GM12801 (cell line): ENCODE data around the gene MYCBP.

Experiments used
- TF ChIP-seq, protein P1 (sequence below): IDR thresholded peaks from one replicate; pipeline ENCODE4 v1.5.1; 2011; ENCODE audit warnings: control low read depth; ENCODE audit not compliant: insufficient read length; ENCODE audit errors: extremely low read depth

The MYCBP gene

DNA sequence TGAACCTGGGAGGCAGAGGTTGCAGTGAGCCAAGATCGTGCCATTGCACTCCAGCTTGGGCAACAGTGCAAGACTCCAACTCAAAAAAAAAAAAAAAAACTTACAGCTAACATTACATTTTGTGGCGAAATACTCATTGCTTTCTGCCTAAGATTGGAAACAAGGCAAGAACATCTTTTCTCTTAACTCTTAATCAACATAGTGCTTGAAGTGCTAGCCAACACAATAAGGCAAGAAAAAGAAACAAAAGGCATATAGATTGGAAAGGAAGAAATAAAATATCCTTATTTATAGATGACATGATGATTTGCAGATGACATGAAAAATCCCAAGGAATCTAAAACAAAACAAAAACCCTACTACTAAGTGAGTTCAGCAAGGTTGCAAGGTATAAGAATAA, 32.8 kb upstream of the MYCBP start:
- TF ChIP-seq, protein P1, sequence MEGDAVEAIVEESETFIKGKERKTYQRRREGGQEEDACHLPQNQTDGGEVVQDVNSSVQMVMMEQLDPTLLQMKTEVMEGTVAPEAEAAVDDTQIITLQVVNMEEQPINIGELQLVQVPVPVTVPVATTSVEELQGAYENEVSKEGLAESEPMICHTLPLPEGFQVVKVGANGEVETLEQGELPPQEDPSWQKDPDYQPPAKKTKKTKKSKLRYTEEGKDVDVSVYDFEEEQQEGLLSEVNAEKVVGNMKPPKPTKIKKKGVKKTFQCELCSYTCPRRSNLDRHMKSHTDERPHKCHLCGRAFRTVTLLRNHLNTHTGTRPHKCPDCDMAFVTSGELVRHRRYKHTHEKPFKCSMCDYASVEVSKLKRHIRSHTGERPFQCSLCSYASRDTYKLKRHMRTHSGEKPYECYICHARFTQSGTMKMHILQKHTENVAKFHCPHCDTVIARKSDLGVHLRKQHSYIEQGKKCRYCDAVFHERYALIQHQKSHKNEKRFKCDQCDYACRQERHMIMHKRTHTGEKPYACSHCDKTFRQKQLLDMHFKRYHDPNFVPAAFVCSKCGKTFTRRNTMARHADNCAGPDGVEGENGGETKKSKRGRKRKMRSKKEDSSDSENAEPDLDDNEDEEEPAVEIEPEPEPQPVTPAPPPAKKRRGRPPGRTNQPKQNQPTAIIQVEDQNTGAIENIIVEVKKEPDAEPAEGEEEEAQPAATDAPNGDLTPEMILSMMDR = no peak

DNA sequence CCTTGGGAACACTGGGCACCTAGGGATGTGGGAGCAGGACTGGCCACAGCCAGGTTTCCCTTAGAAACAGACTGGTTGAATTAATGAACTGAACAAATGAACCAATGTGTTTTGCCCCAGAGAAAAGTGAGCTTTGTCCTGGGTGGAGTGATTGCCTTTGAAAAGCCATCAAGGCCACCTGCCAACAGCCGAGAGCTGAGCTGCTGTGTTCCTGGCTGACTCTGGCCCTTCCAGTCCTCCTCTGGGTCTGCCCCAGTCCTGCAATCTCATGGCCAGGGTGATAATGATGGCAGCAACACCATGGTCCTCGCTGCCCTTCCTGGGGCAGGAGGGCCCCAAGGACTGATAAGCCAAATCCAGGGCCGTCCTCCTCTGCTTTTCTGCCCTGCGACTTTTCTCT, 26.4 kb upstream of the MYCBP start:
- TF ChIP-seq, protein P1 = no peak

DNA sequence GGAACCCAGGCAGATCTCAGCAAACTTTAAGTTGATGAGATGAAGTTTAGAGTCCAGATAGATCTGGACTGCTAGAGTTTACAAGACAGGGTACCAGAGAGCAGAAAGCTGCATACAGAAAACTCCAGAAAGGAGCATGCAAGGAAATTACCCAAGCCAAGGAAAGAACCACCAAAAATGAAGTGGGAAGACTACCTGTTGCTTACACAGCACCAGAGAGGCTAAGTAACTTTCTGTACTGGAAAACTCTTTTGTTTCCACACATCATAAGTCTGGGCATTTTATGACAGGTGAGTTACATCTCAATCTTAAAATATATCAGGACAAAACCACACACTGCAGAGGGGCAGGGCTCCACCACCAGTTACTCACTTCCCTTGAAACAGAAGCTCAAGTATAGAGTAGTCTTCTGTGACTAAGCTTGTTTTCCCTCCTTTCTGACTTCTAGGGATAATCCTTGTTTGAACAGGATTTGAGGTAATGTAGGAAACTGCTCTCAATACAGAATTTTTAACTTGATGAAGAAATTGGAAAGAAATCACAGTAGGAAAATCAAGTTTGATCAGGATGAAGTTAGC, 25.6 kb upstream of the MYCBP start:
- TF ChIP-seq, protein P1 = no peak

DNA sequence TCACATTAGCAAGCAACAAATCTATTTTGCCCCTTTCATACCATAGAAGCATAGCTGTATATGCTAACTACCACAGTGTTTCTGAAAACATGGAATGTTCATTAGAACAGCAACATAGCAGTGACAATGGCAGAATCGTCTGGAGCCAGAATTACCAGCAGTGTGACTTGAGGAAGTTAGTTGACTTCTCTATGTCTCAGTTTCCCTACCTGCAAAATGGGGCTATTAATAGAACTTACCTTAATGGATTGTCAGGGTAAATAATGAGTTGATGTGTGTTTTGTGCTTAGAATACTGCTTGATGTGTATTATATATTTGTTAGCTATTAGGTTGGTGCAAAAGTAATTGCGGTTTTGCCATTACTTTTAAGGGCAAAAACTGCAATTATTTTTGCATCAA, 23.0 kb upstream of the MYCBP start:
- TF ChIP-seq, protein P1 = no peak

DNA sequence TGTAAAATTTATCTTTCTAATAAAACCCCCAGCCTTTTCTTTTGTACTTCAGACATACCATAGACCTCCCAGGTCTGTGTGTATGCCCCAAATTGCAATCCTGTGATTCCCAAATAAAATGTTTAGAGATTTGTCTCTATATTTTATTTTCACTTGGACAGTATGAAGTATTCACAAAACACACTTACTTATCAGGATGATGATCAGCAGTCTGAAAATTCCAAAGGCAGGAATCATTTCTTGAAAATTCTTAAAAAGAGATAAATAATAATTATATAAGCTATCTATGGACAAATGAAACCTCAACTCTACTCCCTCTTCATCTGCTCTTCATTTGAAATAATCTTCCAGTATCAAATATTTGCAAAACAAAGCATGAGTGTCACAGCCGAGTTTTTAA, 19.8 kb upstream of the MYCBP start:
- TF ChIP-seq, protein P1 = no peak

DNA sequence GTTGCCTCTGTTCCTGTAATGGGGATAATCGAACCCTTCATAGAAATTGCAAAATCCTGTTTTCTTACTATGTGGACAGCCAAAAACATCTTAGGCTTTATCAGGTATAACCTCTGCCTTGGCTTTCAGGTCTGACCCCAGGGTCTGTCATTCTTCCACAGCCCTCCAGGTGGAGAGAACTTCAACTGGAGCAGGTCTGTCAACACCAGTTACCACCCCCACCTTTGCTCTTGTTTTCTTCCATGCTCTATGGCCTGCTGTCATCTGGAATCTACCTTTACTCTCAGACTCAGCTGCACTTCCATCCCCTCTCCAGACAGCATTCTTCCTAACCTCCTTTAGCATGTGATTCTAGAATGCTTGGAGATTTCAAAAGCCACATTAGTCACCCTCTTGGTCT, 18.6 kb upstream of the MYCBP start:
- TF ChIP-seq, protein P1 = no peak

DNA sequence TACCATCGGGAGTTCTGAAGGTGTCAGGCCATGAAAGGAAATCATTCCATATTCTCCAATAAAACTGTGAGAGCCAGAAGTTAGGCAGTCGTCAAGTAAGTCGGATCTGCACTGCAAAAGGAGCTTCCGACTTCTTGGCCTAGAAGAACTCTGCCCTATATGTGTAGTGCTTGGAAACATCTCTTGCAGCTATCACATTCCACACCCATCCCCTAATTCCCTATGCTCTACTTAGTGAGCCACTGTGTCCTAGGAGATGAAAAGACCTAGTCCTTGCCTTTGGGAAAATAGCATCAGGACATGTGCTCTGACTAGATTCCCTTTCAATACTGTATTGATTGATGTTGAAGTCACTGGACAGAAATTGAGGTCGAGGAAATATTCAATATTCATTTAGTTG, 16.4 kb upstream of the MYCBP start:
- TF ChIP-seq, protein P1 = no peak
